ENCODE results near the gene AP3M1. TPM values are rescaled to one million over a fixed set of nuclear protein-coding genes. Genes with fewer than 3 reads are reported as not detected.

AP3M1 gene
- total and polyA plus RNA-seq, 2 donors (not counting 1 experiment from before 2014, with no cell fraction given): 28.4 to 55.3 TPM

DNA sequence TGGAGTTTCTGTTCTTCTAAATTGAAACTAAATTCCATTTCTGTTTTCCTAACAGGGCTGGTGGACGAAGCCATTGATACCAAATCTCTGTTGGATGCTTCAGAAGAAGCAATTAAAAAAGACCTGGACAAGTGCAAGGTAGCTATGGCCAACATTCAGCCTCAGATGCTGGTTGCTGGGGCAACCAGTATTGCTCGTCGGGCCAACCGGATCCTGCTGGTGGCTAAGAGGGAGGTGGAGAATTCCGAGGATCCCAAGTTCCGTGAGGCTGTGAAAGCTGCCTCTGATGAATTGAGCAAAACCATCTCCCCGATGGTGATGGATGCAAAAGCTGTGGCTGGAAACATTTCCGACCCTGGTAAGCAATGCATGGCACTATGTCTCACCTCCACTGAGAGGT is 45.6 kb downstream of the AP3M1 start:
- Histone ChIP-seq H3K27ac (ENCODE audit: insufficient read depth, low read length) (no peak overlapping the region), H4K20me1 (ENCODE audit: control insufficient read depth, extremely low read depth, insufficient read depth, low read length) (no peaks in the 10 kb centered on the region), H3K9me3 (ENCODE audit: control insufficient read depth, insufficient read depth, low read depth, low read length) (no peaks in the 10 kb centered on the region), H3K4me2 (ENCODE audit: extremely low read depth, insufficient read depth, low read length) (no peak overlapping the region), H3K27me3 (ENCODE audit: control insufficient read depth, insufficient read depth, low read length) (no peaks in the 10 kb centered on the region), H3K4me1 (ENCODE audit: control insufficient read depth, extremely low read depth, insufficient read depth, low read length) (no peaks in the 10 kb centered on the region), H3K36me3 (ENCODE audit: control insufficient read depth, insufficient read depth, low read length) (peaks cover 36% of the 10 kb centered on the region), H3K79me2 (ENCODE audit: control insufficient read depth, insufficient read depth, low read length) (peaks cover 13% of the 10 kb centered on the region), H2AFZ (ENCODE audit: low read length) (no peak overlapping the region), H3K4me3 (replicated peaks in 1 of 4; ENCODE audit: control extremely low read depth in 1 of 4, insufficient read depth in 1 of 4, low read depth in 3 of 4, low read length in 4 of 4) (no peak overlapping the region), H3K9ac (ENCODE audit: insufficient read depth, low read length) (no peak overlapping the region)
- TF ChIP-seq, protein P1, sequence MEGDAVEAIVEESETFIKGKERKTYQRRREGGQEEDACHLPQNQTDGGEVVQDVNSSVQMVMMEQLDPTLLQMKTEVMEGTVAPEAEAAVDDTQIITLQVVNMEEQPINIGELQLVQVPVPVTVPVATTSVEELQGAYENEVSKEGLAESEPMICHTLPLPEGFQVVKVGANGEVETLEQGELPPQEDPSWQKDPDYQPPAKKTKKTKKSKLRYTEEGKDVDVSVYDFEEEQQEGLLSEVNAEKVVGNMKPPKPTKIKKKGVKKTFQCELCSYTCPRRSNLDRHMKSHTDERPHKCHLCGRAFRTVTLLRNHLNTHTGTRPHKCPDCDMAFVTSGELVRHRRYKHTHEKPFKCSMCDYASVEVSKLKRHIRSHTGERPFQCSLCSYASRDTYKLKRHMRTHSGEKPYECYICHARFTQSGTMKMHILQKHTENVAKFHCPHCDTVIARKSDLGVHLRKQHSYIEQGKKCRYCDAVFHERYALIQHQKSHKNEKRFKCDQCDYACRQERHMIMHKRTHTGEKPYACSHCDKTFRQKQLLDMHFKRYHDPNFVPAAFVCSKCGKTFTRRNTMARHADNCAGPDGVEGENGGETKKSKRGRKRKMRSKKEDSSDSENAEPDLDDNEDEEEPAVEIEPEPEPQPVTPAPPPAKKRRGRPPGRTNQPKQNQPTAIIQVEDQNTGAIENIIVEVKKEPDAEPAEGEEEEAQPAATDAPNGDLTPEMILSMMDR (conservative IDR thresholded peaks at IDR 0.05 in 1 of 2, IDR thresholded peaks at IDR 0.05 in 1 of 2; ENCODE audit: low read depth in 1 of 2, low read length in 2 of 2): no peak
- no peak for TF ChIP-seq EZH2 (IDR thresholded peaks at IDR 0.05; ENCODE audit: low read length, missing control alignments)
- no peak for DNase-seq (ENCODE audit: low read depth in 2 of 2)

DNA sequence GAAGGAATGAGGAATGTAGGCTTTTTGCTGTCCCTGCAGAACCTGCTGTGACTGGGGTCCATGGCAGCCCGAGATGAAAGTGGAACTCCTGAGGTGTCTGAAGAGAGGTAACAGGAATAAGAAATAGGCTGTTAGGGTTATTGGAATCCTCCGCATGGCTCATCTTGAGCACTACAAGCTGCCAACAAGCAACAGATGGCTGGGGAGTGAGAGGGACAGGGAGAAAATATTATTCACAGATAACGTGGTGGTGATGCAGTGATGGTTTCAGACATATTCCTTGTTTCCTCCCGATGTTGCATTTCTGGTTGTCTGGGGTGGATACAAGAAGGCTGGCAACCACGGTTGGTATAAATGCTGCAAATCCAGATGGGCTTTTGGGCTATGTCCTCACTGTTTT is 46.1 kb downstream of the AP3M1 start:
- H3K27me3 ChIP-seq (ENCODE audit: control insufficient read depth, insufficient read depth, low read length): no peaks in the 10 kb centered on the region
- H3K79me2 ChIP-seq (ENCODE audit: control insufficient read depth, insufficient read depth, low read length): peaks cover 13% of the 10 kb centered on the region
- no peak for DNase-seq (ENCODE audit: low read depth in 2 of 2)
- H3K4me1 ChIP-seq (ENCODE audit: control insufficient read depth, extremely low read depth, insufficient read depth, low read length): no peaks in the 10 kb centered on the region
- H3K4me2 ChIP-seq (ENCODE audit: extremely low read depth, insufficient read depth, low read length): no peak overlapping the region
- H3K9me3 ChIP-seq (ENCODE audit: control insufficient read depth, insufficient read depth, low read depth, low read length): no peaks in the 10 kb centered on the region
- no peak overlapping the region for H3K9ac ChIP-seq (ENCODE audit: insufficient read depth, low read length)
- no peaks in the 10 kb centered on the region for H4K20me1 ChIP-seq (ENCODE audit: control insufficient read depth, extremely low read depth, insufficient read depth, low read length)
- H2AFZ ChIP-seq (ENCODE audit: low read length): no peak overlapping the region
- no peak overlapping the region for H3K27ac ChIP-seq (ENCODE audit: insufficient read depth, low read length)
- H3K4me3 ChIP-seq (replicated peaks in 1 of 4; ENCODE audit: control extremely low read depth in 1 of 4, insufficient read depth in 1 of 4, low read depth in 3 of 4, low read length in 4 of 4): no peak overlapping the region
- H3K36me3 ChIP-seq (ENCODE audit: control insufficient read depth, insufficient read depth, low read length): peaks cover 36% of the 10 kb centered on the region
- TF ChIP-seq EZH2 (IDR thresholded peaks at IDR 0.05; ENCODE audit: low read length, missing control alignments): no peak
- TF ChIP-seq, protein P1 (conservative IDR thresholded peaks at IDR 0.05 in 1 of 2, IDR thresholded peaks at IDR 0.05 in 1 of 2; ENCODE audit: low read depth in 1 of 2, low read length in 2 of 2): no peak

DNA sequence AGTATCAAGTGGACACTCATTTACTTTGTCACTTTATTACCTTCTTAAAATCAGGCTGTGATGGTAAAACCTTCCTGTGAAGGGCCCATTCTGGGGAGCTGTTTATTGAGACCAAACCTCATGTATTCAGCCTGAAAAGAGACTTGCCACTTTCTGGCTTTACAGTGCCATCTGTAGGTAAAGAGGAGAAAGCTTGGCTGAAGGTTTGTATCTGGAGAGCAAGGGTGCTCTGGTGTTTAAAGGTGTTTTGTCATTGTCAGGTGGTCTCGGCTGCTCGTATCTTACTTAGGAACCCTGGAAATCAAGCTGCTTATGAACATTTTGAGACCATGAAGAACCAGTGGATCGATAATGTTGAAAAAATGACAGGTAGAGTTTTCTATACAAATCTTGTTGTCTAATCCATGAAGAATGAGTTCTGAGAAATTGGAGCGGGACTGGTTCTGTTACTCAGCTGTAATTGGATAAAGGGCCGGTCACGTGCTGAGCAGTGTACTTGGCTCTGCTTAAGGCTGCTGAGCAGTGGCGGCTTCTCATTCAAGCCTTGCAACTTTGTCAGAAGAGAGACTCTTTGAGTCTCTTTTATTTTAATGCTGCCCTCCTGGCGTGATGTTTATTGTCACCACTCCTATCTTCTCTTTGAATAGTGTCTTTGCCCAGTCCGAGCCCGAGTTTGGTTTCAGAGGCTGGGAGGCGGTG is 46.9 kb downstream of the AP3M1 start:
- no peaks in the 10 kb centered on the region for H3K9me3 ChIP-seq (ENCODE audit: control insufficient read depth, insufficient read depth, low read depth, low read length)
- no peaks in the 10 kb centered on the region for H4K20me1 ChIP-seq (ENCODE audit: control insufficient read depth, extremely low read depth, insufficient read depth, low read length)

More for the DNA sequence above, 46.9 kb downstream of the AP3M1 start:
- no peaks in the 10 kb centered on the region for H3K27me3 ChIP-seq (ENCODE audit: control insufficient read depth, insufficient read depth, low read length)
- no peak overlapping the region for H3K4me2 ChIP-seq (ENCODE audit: extremely low read depth, insufficient read depth, low read length)
- no peak overlapping the region for H3K27ac ChIP-seq (ENCODE audit: insufficient read depth, low read length)
- no peak for TF ChIP-seq EZH2 (IDR thresholded peaks at IDR 0.05; ENCODE audit: low read length, missing control alignments)
- TF ChIP-seq, protein P1 (conservative IDR thresholded peaks at IDR 0.05 in 1 of 2, IDR thresholded peaks at IDR 0.05 in 1 of 2; ENCODE audit: low read depth in 1 of 2, low read length in 2 of 2): peak; percentile 29 to 61
- no peak overlapping the region for H2AFZ ChIP-seq (ENCODE audit: low read length)
- H3K4me1 ChIP-seq (ENCODE audit: control insufficient read depth, extremely low read depth, insufficient read depth, low read length): no peaks in the 10 kb centered on the region
- H3K36me3 ChIP-seq (ENCODE audit: control insufficient read depth, insufficient read depth, low read length): peaks cover 36% of the 10 kb centered on the region
- DNase-seq (ENCODE audit: low read depth in 2 of 2): peak; percentile 28 to 55
- peaks cover 10% of the 10 kb centered on the region for H3K79me2 ChIP-seq (ENCODE audit: control insufficient read depth, insufficient read depth, low read length)
- H3K4me3 ChIP-seq (replicated peaks in 1 of 4; ENCODE audit: control extremely low read depth in 1 of 4, insufficient read depth in 1 of 4, low read depth in 3 of 4, low read length in 4 of 4): no peak overlapping the region
- no peak overlapping the region for H3K9ac ChIP-seq (ENCODE audit: insufficient read depth, low read length)
